GM18511 (cell line): ENCODE results near the gene CCM2.

Experiments
- ATAC-seq: cut with Tn5 transposase; IDR thresholded peaks from one replicate; pipeline ENCODE4 v1.9.1; 2021; ENCODE audit warnings: mild to moderate bottlenecking, moderate library complexity; ENCODE audit not compliant: unreplicated experiment

Gene CCM2

DNA sequence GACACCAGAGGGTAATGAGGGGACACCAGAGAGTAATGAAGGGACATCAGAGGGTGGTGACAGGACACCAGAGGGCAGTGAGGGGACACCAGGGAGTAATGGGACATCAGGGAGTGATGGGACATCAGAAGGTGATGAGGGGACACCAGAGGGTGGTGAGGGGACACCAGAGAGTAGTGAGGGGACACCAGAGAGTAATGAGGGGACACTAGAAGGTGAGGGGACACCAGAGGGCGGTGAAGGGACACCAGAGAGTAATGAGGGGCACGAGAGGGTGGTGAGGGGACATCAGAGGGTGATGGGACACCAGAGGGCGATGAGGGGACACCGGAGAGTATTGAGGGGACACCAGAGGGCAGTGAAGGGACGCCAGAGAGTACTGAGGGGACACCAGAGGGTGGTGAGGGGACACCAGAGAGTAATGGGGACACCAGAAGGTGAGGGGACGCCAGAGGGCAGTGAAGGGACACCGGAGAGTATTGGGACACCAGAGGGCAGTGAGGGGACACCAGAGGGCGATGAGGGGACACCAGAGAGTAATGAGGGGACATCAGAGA lies 78.2 kb downstream of the CCM2 start:
- ATAC-seq = no peak

DNA sequence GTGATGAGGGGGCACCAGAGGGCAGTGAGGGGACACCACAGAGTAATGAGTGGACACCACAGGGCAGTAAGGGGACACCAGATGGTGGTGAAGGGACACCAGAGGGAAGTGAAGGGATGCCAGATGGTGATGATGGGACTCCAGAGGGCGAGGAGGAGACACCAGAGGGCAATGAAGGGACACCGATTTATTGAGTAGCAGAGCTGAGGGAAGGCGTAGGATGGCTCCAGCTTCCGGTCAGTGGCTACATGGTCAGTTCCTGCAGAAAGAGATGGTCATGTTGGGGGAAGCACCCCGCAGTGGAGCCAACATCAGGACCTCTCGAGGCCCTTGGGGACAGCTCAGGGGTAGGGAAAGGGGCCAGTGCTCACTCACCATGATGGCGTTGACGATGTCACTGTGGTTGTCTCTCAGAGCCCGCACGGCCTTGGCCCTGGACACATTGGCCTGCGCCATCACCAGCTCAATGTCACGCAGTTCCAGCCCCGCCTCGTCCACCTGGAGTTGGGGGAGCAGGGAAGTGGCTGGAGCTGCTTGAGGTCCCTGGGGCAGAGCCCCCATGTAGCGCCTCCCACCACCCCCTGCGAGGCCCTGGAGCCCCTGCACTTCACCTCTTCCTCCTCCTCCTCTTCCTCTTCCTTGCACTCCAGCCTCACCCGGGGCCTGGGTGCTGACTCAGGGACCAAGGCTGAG lies 80.4 kb downstream of the CCM2 start:
- no peak for ATAC-seq

DNA sequence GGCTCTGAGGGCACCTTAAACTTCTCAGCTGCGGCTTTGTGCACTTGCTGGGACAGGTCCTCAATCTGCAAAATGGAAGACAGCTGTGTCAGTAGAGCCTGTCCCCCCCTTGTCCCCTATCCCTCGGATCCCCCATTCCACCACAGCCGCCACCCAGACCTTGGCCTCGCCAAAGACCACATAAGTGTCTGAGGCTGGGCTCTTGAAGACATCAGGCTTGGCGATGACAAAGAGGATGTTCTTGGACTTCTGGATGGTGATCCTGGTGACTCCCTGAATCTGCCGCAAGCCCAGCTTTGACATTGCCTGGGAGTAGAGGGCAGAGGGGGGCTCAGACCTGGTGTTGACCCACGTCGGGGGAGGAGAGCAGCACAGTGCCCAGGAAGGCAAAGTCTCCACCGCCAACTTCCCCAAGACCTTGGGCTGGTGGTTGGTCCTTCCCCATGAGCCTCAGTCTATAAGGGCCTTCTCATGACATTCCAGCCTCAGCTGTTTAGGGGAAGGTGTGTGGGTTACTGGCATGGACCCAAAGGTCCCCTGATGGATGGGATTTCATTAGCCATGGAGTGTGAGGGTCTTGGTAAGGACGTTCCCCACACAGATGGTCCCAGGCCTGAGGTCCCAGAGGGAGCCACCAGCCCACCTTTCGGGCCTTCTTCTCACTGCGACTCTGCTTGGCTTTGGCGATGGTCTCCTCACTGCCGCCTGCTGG lies 81.1 kb downstream of the CCM2 start:
- ATAC-seq = no peak

DNA sequence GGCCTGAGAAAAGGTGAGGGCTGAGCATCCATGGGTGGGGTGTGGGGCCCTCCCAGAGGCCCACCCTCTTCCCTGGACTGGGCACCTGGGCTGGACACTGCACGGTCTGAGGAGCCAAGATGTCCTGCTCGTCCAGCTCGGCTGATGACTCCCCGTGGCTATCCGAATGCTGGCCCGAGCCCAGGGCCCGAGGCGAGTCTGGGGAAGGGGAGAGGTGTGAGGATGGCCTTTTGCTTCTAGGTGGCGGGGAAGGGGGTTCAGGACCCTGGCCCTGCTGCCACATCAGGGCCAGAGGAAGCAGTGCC lies 81.6 kb downstream of the CCM2 start:
- no peak for ATAC-seq

DNA sequence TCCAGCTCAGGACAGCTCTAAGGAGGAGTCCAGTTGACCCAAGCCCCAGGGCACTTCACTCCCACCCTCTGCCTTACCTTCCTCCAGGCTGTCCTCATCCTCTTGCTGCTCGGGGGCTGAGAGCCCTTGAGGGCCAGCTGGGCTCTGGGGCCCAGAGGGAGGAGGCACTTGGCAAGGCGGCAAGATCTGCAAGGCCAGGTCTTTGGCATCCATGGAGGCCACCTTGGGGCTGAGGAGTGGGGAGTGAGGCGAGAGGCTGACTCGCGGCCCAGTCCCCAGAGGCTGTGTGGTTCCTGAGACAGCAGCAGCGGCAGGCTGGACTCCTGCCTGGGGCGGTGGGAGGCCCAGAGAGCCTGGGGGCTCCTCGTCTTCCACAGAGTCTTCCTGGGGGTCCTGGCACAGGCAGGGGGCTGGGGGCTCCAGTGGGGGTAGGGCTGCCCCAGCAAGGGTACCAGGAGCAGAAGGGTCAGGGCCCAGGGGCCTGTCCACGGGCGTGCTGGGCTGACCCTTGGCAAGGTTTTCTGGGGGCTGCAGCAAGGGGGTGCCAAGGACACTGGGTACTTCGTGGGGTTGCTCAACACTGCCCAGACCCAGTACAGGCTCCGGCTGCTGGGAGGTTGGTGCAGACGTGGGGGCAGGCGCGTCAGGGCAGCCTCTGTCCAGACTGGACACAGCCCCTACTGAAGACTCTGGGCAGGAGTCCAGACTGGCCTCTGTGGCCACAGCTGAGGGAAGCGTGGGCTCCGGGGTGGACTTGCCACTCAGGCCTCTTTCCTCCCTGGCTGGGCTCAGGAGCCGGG lies 82.2 kb downstream of the CCM2 start:
- no peak for ATAC-seq

DNA sequence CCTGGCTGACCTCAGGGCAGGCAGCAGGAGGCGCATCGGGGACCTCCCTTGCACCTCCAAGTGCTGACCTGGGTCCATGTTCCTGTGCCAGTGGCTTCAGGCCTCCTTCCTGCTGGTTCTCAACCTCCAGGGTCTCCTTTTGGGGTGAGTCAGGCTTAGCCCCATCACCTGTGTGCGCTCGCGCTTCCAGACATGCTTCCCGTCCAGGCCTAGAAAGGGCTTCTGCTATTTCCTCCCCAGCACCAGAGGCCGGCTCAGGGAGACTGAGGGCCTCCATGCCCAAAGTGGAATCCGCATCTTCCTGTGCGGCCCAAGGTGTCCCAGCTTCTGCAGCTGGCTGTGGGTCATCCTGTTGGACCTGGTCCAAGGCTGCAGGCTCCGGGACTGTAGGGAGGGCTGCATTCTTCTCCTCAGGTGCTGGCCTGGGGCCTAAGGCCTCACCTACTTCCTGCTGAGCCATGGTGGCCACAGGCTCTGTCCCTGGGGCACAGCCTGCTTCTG lies 82.9 kb downstream of the CCM2 start:
- no peak for ATAC-seq

DNA sequence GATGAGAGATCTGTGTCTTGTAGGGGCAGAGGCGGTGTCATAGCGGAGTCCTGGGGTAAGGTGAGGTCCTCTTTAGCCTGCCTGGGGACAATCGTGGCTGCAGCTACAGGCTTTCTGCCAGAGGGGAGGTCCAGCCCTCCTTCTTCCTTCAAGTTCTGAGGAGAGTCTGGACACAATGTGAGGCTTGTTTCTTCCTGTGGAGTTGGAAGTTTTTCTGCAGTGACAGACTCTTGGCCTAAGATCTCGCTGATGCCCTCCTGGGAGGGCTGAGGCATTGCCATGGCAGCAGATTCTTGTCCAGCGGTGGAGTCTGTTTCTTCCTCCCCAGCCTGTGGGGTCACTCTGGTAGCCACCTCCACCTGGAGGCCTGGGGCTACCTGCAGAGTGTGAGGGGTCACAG lies 84.3 kb downstream of the CCM2 start:
- no peak for ATAC-seq

DNA sequence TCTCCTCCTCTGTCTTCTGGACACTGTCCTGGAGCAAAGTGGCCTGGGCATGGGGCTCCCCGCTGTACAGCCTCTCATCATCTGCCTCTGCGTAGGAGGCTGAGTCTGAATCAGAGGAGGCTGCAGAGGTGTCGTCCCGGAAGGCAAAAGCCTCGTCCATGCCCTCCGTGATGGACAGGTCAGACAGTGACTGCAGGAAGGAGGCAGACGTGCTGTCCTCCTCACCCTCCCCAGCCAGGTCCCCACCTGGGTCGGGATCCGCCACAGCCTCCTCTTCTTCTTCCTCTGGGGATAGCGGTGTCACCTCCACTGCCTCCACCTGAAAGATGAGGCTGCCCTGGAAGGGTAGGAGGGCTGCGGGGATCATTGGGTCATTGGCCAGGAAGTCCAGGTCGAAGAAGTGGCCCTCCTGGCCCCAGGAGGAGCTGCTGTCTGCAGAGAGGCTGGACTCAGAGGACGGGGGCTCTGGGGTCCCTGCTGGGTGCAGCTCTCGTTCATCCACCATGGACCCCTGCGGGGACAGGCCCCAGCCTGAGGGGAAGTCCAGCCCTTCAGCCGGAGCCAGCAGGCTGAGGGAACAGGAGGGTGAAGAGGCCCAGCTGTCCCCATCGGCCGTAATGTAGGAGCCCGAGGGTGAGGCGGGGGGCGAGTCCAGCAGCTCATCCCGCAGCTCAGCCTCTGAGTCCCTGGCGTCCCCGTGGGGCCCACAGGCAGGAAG lies 85.1 kb downstream of the CCM2 start:
- no peak for ATAC-seq

DNA sequence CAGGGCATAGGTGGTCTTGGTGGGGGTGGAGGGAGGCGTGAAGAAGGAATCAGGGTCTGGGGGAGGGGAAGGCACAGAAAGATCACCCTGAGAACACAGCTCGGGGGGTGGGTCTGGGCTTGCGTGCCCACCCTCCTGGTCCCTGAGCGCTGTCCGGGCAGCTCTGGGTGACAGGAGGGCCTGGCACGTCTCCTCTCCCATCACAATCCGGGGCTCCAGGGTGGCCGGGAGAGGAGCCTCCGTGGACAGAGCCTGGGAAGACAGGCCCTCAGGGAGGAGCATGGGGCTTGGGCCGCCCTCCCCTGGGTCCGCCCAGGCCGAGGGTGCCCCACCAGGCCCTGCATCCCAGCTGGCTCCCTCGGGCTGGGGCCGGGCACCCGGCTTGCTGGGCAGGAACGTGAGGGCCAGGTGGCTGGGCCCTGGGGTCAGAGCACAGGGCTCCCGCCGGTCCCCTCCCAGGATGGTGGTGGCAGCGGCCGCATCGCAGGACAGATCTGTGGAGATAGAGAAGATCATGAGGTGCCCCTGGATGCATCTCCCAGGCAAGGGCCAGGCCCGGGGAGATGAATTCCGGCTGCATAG lies 85.7 kb downstream of the CCM2 start:
- ATAC-seq = no peak

DNA sequence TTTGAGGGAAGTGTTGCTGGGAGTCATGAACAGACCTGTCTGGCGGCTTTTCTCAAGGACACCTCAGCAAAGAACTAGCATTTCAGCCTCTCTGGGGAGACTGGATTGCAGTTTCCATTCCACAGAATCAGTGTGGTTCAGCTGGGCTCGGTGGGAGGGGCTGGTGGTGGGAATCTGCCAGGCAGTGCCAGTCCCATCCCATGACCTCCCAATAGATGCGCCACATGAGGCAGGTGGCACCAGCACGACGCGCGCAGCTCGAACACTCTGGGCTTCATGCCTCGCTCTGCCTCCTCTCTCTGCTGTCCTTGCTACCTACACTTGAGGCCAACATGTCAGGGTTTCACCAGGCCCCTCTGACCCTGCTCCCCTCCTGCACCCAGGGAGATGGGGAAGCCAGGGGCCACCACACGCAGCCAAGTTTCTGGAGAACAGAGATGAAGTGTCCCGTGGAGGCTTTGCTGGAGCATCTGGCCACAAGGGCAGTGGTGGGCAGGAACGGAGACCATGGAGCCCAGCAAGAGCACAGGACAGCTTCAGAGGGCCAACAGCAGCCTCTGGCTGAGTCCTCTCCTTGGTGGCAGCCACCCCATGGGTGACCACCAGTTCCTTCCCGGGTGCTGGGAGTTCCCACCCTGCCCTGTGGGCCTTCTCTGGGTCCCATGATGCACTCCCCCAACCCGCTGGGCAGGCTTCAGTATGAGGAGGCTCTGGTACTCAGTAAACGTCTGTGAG lies 86.5 kb downstream of the CCM2 start:
- no peak for ATAC-seq

DNA sequence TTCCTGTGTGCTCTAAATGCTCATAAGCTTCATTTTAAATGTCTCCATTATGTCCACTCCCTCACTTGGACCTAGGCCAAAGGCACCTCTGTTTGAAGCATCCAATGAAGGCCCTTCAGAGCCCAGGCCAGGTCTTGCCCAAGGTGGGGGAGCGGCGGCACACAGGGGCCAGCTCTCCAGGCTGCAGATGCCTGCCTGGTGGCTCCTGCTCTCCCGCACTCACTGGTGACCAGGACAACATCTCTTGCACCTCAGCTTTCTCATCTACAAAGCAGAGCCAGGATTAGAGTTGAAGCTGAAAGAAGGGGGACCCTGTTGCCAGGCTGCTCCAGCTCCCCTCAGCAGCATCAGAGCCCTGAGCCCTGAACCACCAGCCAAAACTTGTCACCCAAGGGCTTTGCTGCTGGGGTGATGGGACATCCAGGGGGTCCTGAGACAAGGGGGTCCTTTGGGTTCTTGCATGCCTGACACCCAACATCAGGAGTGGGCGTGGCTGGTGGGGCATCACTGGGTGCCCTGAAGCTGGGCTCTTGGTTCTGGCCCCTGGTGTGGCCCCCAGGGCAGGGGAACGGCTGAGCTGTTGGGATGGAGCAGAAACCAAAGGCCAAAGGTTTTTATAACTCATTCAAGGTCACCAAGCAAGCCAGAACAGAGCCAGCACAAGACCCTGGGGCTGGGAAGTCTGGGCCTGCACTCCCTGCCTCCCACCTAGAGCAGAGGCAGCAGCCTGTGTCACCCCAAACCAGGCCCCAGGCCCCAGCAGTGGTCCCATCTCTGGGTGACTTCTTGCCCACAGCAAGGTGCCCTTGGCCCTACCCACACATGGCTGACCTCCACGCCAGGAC lies 87.5 kb downstream of the CCM2 start:
- no peak for ATAC-seq

DNA sequence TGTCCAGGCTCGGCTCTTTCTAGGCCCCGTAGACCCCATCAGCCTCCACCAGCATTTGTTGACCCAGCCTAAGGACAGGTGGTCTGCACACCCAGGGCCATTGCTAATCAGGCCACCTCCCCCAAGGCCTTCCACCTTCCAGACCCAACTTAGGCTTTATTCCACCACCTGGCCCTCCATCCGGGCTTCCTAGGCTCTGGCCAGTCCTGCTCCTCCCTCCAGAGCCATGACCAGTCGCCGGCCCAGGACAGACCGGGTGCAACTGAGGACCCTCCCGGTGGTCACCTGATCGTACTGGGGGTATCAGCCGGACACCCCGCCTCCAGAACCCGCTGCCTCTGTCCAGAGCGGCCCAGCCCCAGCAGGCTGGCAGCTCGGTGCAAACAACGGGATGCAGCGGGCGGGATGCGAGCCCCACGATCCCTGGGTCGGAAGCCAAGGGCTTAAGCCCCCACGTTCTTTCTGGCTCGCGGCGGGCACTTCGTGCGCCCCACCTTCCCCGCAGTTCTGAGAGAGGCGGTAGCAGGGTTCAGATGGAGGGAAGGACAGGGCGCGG lies 88.2 kb downstream of the CCM2 start:
- ATAC-seq = no peak

DNA sequence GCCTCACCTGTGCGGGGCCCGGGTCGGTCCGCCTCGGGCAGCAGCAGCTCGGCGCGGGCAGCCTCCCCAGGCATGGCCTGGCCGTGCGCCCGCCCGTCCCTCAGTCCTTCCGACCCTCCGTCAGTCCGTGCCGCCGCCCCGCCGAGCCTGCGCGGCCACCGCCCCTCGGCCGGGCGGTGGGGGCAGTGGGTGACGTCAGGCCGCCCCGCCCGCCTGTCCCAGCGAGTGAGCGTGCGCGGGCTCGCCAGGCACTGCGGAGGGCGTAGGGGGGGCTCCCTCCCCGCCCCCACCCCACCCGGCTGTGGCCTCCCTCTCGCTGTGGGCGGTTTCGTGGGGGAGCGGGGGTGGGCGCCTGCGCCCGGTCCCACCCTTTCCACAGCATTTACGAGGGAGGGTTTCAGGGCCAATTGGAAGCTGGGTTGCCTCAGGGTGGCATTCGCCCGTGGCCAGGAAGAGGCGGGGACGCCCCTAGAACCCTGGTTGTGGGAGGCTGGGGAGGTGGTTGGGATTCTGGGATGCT lies 88.9 kb downstream of the CCM2 start, which contains the start of gene NACAD:
TSS of gene NACAD (minus strand) at position 149 of the 520 bp plus-strand sequence. CDS start at position 74, 75 bp downstream.
- ATAC-seq = no peak

DNA sequence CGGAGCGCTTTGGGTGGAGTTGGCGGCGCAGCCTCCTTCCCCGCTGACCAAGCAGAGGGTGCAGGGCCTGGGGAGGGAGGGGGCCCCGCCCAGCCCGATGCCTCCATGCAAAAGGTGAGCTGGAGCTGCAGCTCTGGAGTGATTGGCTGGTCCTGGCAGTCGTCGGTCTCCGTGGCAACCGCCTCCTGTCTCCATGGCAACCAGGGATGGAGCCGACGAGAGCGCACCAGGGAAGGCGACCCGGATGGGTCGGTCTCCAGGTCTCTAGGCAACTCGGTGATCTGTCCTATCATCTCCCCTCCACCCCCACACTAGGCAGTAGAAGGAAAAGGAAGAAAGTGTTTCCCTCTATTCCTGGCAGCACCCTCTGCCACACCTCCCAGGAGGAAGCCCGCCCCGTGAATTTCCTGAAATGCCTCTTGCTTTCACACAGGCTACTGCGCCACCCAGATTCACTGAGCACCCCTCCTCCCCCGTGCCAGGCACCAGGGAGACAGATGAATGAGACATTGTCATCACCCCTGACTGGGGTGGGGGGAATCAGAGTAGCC lies 89.4 kb downstream of the CCM2 start:
- ATAC-seq = no peak

DNA sequence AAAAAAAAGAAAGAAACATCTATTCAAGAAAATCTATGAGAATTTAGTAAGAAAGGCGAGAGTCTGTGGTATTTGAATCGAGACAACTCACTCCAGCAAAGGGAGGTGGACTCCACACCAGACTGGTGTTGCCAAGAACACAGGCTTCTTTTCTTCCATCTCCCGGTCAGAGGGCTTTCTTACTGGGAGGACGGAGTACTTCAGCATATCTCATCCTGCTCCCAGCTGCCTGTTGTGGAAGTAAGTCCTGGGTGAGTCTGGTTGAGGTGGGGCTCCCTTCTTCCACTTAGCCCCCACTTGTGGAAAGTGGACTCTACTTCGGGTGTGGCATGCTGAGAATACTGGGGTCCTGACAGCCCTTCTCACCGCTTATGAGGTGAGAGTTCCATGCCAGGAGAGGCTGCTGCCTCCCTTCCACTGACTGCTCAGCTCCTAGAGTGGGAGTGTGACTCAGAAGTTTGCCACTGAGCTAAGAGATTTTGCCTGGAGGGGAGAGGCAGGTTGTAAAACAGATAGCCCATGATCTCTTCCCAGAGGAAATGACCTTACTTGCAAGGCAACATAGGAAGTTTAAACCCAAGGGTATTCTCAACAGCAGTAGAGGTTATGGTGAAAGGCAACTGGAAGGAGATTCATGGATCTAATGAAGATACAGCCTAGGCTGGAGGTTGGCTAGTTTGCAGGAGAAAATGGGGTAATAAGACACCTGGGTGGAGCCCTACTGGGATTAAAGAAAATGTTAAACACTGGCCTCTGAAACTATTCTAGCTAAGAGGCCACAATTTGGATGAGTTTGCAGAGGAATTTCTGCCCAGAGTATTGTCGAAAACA lies 92.3 kb downstream of the CCM2 start:
- no peak for ATAC-seq

DNA sequence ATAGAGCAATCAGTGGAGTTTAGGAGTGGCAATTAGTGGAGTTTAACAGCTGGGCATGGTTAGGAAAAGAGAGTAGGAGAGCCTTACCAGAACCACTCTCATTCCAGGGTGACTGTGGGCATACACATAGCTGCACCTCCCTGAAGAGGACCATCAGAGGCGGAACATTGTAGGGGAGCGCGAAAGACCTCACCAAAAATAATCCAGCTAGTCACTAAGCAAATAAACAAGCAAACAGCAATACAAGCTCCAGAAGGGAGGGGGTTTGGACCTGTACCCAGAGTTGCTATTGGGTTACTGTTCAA lies 92.9 kb downstream of the CCM2 start:
- no peak for ATAC-seq
